ENCODE results near the gene DBF4.
A peak's percentile ranks its signal among the peaks of the same experiment; 100 is the strongest.
"Not testable (repeated sequence)": the region's sequence is repeated elsewhere in the genome, so short reads cannot be mapped to it uniquely, and the experiment has no call there.

The DBF4 gene

GRCh38 chr7:87876040-87876868 is at the start of gene DBF4, which contains the start of gene SLC25A40:
Gene DBF4 (plus strand): TSS chr7:87876493. CDS start chr7:87876733, 240 bp downstream.
Gene SLC25A40 (minus strand): TSS chr7:87876360. CDS start chr7:87858727, 17,633 bp downstream.
- peak; percentile 93 for DNase-seq

- DNase-seq, result not testable (repeated sequence)
These were observed 47.9 kb upstream of the DBF4 start for GRCh38 chr7:87828383-87828782.

DNA sequence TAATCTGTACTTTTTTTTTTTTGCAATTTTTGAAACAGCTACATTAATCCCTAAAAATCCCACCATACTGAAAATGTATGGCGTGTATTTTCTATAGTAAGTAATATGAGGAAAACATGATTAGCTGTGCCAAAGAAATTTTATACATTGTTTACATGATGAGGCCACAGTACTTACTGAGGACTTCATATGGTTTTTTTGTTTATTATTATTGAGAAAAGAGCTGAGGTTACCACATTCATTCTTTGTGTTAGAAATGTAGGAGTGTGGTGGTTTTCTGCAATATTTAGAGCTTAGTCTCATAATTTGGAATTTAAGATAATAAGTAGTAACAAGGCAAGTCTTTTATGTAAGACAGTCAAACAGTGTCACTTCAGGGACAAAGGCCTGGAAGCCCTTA is 45.2 kb upstream of the DBF4 start:
- DNase-seq, result no peak

DNA sequence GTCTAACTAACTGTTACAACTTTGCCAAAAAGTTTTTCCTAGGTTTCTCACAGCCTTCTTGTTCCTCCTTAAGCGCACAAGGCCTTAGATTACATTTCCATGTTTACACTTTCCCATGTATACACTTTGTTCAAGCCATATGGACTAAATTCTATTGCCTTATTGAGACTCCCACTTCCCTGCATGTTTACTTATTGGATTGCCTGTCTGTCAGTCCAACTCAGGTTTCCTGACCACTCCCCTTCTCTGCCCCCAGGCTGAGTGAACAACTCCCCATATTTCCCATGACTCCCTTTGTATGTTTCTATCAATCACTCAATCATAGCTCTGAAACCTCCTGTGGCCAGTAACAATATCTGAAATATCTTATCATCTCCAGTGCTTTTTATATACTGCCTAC is 43.2 kb upstream of the DBF4 start:
- DNase-seq, result no peak

DNA sequence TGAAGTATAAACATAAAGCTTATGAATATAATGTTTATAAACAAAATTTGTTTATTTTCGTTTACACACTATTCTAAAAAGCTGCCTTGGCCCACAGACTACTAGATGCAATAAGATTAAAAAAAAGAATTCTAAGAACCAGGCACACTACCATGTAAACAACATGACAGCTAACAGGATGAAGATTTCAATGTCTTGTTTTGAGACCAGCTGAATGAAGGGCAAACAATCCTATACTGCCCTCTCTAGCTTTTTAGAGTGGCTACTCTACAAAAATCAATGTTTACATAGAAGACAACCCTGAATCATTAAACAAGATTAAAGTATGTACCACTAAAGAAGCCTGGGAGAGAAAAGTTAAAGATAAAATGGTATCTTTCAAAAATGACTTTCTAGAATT is 38.7 kb upstream of the DBF4 start:
- DNase-seq, result no peak

DNA sequence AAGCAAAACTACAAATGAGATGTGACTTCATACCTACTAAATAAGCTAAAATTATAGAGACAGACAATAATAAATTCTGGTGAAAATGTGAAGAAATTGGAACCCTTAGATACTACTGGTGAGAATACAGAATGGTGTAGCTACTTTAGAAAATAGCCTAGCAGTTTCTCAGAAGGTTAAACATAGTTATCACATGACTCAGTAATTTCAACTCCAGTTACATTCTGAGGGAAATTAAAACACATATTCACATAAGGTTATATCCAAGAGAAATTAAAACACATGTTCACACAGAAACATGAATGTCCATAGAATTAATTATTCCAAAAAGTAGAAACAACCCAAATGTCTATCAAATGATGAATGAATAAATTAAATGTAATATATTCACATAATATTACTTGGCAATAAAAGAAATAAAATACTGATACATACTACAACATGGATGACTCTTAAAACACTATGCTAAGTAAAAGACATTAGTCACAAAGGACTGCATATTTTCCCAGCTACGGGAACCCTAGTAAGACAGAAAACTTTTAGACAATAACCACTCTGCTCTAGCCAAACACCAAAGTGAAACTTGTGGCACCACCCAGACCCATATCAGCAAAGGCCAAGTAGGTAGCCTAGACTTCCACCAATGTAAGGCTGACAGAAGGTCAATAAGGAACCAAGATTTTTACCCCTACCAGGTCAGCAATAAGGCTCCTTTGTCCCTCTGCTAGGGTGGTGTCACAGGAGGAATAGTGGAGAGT is 25.3 kb upstream of the DBF4 start:
- DNase-seq, result no peak

GRCh38 chr7:87852306-87852705 is 24.0 kb upstream of the DBF4 start:
- DNase-seq, result no peak

DNA sequence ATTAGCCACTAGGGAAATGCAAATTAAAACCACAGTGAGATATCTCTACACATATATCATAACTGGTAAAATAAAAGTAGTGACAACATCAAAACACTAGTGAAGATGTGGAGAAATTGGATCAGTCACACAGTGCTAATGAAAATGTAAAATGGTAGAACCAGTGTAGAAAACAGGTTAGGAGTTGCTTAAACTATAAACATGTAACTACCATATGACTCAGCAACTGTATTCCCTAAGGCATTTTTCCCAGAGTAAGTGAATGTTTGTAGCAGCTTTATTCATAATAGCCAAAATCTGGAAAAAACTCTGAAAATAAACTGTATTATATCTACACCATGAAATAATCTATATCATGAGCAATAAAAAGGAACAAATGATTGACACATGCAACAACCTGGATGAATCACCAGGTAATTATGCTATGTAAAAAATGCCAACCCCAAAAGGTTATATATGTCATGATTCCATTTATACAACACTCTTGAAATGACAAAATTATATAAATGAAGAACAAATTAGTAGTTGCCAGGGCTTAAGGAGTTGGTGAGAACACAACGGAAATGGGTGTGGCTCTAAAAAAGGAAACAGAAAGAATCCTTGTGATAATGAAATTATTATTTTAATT is 22.9 kb upstream of the DBF4 start:
- DNase-seq, result no peak

GRCh38 chr7:87858417-87859100 is 17.7 kb upstream of the DBF4 start:
- no peak for DNase-seq

- DNase-seq, result no peak
These were observed 10.2 kb upstream of the DBF4 start for GRCh38 chr7:87866089-87866488.

DNA sequence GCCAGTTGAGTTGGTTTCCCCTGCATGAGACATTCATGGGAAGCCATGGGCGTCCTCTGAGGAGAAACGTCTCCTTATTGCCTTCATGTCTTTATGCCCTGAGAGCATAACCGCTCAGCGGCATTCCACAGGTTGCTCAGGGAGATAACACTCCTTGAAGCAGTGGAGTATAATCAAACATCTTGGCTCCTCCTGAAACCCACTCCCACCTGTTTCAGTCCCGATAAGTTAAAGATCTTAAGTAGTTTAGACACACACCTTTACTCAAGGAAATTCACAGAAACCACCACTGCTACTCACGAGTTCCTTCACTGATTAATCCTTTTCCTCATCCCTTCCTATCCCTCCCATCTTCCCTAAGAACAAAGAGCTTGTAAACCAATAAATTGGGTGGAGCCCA is 9.8 kb upstream of the DBF4 start:
- DNase-seq, result not testable (repeated sequence)

GRCh38 chr7:87870471-87870870 is 5.8 kb upstream of the DBF4 start:
- DNase-seq, result no peak

DNA sequence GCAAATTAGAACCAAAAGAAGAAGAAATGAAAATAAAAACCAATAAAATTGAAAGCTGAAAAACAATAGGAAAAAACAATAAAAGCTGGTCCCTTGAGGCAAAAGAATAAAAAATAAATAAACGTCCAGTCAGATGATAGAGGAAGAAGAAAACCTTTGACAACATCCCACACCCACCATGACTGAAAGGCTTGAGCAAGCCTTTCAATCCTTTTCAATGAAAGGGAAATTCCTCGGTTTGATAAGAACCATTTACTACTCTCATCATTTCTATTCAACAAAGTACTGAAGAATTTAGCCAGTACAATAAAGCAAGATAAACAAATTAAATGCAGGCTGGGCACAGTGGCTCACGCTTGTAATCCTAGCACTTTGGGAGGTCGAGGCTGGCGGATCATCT is 3.9 kb upstream of the DBF4 start:
- DNase-seq, result no peak

DNA sequence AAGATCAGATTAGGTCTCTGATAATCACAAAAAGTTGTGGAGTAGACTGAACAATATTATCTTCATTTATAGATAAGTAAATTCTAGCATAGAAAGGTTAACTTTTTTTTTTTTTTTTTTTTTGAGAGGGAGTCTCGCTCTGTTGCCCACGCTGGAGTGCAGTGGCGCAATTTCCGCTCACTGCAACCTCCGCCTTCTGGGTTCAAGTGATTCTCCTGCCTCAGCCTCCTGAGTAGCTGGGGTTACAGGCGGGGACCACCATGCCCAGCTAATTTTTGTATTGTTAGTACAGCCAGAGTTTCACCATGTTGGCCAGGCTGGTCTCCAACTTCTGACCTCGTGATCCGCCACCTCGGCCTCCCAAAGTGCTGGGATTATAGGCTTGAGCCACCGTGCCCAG is 3.0 kb upstream of the DBF4 start:
- DNase-seq, result not testable (repeated sequence)

- peak; percentile 47 for DNase-seq
These were observed 2.2 kb upstream of the DBF4 start for GRCh38 chr7:87874066-87874465.

DNA sequence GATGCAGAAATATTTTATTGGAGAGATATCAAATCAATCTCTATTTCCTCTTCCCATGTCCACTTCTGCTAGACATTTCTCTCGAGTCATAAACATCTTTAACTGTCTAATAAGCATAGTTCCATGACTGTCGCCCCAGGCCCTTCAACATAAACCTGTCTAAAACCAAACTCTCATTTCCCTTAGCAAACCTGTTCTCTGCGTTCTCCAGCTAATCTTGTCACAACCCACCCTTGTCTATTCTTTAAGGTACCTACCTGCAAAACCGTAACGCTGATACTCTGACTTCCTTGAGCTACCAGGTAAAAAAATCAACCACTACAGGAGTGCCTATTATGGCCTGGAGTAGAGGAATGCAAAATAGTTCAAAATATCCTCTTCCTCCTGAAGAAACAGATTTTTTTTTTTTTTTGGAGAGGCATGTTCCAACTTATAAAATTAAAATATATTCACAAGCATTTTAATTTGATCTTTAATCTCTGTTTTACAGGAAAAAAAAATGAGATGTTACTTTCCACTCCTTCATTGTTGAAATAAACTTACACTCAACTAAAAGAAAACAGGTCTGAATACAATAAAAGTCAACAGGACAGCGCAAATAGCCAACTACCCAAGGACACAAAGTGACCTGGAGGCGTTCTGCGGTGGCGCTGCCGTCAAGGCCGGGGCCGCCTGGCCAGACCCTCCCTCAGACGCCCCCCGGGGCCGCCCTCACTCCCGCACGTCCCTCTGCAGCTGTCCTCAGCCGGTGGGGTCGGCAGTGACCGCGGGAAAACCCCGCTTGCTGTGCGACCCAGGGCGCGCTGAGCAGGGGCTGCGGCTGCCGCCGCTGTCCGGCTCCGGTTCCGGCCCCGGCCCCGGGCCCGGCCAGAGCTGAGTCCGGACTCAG is 898 bp upstream of the DBF4 start:
- peak; percentile 13 for DNase-seq

DNA sequence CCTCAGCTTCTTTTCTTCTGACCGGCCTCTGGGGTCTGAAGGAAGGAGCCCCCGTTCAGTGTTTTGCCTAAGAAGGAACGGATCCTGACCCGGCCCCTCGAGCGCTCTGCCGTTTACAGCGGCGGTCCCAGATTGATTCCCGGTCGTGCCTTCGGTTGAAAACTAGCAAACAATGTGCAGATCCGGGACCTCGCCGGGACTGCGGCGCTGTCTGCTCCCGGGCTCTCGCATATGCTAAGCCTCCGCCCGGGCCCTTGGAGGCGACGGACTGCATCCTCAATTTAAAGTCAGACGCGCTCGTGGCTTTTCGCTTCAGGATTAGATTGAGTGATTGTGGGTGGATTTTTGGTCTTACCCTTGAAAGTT is 559 bp downstream of the DBF4 start:
- DNase-seq, result peak; percentile 44

GRCh38 chr7:87877366-87878040 is 1.2 kb downstream of the DBF4 start:
- DNase-seq, result no peak

GRCh38 chr7:87878208-87878735 is 2.0 kb downstream of the DBF4 start:
- no peak for DNase-seq

- no peak for DNase-seq
These were observed 6.1 kb downstream of the DBF4 start for GRCh38 chr7:87882151-87882937.
